Fibroblast of skin of left quadriceps (primary cell): ENCODE measurements around the gene EML4.
"Not testable (repeated sequence)": the region's sequence is repeated elsewhere in the genome, so short reads cannot be mapped to it uniquely, and the experiment has no call there.

Experiments
- DNase-seq, 2 experiments: peaks; one replicate each; pipeline ENCODE4 v3.0.0-alpha.2; 2013; ENCODE audit warnings: low read depth in 2 of 2

Gene EML4

DNA sequence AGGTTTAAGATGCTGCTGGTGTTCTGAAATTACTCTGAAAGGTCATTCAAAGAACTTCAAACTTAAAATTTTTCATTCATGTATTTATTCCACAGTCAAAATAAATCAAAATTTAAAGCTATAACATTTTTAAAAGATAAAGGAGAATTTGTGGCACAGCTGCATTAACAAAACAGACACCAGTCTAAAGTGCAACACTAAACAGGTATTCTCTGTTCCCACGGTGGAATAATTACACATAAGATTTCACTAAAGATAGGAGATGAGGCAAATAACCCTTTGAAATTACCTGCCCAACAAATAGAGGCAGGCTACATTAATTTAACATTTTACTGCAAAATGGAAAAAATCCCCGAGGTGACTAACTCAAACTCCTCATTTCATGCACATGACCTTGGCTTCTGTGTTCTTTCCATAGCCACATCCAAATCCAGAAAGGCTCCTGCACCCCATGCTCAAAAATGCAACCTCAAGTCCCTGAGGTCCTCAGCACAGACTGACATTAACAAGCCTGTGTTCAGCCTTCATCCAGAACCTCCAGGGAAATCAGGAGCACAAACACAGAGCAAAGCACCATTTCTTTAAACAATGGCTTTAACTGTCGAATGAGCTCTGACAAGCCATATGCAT is 181.4 kb downstream of the EML4 start:
- no peak for DNase-seq

- DNase-seq = no peak
Measured at GRCh38 chr2:42351864-42352263, 182.7 kb downstream of the EML4 start.

- no peak for DNase-seq
Measured at GRCh38 chr2:42353792-42354429, 184.8 kb downstream of the EML4 start.

DNA sequence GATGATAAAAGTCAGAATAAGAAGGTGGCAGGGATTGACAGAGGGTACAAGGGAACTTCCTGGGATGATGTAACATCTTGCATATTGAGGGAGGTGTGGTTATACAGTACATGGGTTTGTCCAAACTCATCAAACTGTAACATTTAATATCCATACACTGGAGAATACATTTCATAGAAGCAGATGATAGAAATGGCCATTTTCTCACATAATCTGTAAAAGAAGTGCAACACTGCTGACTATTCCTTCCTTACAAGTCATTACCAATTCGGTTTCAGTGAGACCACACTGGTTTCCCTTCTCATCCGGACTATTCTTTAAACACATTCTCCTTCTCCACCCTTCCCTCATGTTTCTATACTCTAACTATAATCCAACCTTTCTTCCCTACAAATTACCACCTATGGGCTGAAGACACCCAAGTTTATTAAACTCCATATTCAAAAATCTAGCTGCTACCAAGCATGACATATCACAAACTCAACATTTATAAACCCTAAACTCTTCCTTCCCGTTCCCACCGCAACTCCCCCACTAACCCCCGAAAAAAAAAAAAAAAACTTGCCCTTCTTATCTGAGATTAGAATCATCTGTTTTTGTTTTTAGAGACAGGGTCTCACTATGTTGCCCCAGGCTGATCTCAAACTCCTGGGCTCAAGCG is 190.3 kb downstream of the EML4 start:
- DNase-seq = no peak

GRCh38 chr2:42359965-42360483 is 190.9 kb downstream of the EML4 start:
- peak in 1 of 2 experiments; percentile 34 for DNase-seq

DNA sequence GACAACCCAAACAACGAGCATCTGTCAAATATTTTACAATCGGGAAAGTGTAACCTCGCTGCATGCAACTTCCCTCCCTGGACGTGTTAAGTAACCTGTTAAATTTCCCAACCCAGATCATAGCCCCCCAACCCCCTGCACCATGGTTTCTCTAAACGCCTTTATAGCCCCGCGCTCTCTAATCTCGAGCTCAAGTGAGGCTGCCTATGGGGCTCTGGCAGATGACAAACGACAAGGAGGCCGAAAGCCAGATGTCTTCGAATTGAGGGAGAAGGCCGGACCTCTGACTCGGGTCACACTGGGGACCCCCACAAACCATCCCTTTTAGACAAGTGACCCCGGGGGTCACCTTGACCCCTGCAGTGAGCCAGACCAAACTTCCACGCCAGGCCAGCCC is 191.3 kb downstream of the EML4 start:
- DNase-seq = no peak

- DNase-seq = peak; percentile 96 to 97
Measured at GRCh38 chr2:42360890-42361727, 192.0 kb downstream of the EML4 start, which contains the start of gene COX7A2L. TSS of gene COX7A2L (minus strand) at chr2:42361217. CDS start at chr2:42361161, 56 bp downstream.

GRCh38 chr2:42361728-42362283 is 192.7 kb downstream of the EML4 start:
- DNase-seq = no peak

GRCh38 chr2:42363413-42363812 is 194.3 kb downstream of the EML4 start:
- no peak for DNase-seq

- DNase-seq = no peak
Measured at GRCh38 chr2:42364658-42365057, 195.5 kb downstream of the EML4 start.

- DNase-seq = no peak
Measured at GRCh38 chr2:42366411-42366810, 197.3 kb downstream of the EML4 start.

DNA sequence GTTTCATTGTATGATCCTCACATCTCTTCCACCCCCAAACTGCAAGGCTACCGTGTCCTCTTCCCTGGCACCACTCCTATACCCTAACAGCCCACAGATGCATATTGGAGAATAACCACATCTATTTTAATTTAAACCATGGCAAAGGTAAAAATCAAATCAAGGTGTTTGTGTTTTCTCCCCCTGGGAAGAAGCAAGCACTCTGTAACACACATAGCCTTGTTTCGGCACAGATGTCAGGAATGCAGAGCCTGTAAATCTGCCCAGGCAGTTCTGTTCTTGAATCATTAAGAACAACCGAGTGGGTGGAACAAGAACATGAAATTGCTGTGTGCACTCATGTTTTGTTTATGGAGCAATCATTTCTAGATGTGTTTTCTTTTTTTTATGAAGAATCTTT is 198.7 kb downstream of the EML4 start:
- DNase-seq = no peak

GRCh38 chr2:42368817-42369531 is 199.8 kb downstream of the EML4 start:
- DNase-seq = no peak

DNA sequence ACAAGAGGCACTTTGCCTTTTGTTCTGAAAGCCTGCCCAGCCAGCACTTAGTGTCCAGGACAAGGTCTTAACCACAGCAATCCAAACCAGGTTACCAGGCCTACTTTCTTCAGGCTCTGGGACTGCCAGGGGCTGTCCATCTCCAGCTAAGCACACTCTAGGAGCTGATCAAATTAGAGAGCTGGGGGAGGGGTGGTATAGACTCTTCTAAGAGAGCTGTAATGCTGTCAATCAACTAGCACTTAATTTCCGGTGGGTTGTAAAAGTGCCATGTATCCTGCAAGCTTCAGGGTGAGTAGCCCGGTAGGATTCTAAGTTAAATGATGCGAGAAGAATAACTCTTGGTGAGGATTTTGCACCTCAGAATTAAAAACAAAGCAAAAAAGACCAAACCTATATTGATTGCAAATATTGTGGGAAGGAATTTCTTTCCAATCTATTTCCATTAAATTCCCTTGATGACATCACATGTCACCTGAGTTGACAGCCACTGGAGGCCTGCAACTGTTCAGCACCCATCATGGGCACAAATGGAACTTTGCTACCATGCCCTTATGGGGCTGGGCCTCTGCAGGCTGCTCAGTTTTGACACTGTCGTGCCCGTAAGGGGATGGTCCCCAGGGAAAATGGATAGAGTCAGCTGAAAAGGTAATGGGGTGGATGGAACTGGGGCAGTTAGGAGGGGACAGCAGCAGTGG is 200.5 kb downstream of the EML4 start:
- DNase-seq = no peak

DNA sequence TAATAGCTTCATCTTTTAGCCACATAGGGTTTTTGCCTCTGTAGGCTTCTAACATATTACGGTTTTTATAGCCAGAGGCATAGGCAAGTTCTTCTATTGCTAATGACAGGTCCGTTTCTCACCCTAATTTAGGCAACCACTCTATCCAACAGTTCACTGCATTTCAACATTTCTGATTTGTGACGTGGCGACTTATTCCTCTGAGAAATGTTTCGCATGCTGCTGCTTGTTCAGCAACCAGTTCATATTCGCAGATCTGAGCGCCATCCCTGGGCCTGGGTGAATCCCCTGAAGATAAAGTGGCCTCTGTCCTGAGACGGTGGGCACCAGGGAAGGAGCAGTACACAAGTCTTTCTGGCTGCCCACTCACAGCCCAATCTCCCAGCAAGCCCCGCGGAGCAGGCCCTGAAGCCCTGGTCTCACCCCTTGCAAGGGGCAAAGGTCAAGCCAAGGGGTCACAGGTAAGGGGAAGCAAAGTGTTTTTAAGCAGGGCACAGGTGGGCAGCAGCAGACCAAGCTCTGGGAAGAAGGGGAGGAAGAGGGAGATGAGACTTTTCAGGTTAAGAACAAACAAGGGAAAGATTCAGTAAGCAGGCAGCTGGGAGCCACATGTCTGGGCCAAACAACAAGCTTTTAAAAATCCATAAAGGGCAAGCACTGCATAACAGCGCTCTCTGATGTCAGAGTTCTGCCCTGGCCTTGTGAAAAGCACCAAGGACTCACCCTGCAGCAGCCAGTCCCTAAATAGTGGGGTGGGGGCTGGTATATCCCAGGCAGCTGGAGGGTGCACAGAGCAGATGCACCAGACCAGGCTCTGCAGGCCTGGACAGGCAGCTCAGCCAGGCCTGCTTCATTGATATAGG is 202.7 kb downstream of the EML4 start:
- DNase-seq = no peak

DNA sequence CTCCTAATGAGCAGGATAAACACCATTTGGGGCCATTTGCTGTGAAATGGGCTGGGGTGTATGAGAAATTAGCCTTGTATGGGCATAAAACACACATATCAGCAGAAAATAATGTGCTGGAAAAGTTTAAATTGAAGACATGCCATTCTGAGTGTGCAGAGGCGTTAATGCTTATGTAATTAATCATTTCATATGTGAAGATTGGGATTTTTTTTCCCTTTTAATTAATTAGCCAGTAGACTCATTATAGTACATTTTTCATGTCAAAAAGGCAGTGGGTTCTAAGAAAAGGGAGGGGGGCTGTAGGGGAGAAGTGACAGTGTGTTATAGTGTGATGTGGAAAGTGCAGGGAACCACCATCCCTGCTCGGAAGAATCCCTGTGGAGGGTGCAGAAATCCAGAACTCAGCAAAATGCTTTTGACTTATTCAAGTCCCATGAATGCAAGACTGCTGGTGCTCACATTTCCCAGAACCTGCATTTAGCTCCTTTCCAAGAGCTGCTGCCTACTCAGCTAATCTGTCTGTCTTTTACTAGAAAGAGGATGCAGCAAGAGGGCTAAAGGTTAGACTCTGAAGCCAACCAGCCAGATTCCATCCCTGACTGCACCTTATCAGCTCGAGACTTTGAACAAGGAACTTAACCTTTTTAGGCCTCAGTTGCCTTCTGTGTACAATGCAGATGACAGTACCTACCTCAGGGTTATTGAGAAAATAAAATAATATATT is 203.5 kb downstream of the EML4 start:
- no peak for DNase-seq

GRCh38 chr2:42376758-42377157 is 207.6 kb downstream of the EML4 start:
- DNase-seq = no peak

DNA sequence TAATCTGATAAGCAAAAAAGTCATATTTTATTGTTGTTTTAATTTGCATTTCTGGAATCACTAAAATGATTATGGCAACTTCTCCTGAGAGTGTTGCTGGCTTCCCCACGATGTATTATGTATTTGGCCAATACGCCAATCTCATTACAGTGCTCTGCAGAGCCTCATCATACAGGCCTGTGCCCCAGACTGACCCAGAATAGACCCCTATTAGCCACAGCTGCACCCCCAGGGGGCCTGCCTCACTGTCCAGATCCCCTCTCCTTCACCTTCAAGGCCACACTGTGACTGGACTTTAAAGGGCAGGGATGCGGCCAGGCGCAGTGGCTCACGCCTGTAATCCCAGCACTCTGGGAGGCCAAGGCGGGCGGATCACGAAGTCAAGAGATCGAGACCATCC is 209.3 kb downstream of the EML4 start:
- DNase-seq = no peak

DNA sequence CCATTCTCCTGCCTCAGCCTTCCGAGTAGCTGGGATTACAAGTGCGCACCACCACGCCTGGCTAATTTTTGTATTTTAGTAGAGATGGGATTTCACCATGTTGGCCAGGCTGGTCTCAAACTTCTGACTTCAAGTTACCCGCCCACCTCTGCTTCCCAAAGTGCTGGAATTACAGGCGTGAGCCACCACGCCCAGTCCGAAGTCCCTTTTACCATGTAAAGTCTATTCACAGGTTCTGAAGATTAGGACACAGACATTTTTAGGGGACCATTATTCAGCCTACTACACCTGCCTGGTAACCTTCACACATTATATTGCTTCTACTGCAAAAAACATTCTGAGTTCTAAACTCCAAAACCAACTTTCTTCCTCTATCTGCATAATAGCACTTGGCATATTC is 210.9 kb downstream of the EML4 start:
- DNase-seq = not testable (repeated sequence)
